GM21367 (cell line): ENCODE data around the gene PRDM16.

Experiments used
- ATAC-seq: cut with Tn5 transposase; IDR thresholded peaks from one replicate; pipeline ENCODE4 v1.9.1; 2021; ENCODE audit not compliant: unreplicated experiment

The PRDM16 gene

GRCh38 chr1:3219791-3220467 is 150.9 kb downstream of the PRDM16 start:
- ATAC-seq = no peak

DNA sequence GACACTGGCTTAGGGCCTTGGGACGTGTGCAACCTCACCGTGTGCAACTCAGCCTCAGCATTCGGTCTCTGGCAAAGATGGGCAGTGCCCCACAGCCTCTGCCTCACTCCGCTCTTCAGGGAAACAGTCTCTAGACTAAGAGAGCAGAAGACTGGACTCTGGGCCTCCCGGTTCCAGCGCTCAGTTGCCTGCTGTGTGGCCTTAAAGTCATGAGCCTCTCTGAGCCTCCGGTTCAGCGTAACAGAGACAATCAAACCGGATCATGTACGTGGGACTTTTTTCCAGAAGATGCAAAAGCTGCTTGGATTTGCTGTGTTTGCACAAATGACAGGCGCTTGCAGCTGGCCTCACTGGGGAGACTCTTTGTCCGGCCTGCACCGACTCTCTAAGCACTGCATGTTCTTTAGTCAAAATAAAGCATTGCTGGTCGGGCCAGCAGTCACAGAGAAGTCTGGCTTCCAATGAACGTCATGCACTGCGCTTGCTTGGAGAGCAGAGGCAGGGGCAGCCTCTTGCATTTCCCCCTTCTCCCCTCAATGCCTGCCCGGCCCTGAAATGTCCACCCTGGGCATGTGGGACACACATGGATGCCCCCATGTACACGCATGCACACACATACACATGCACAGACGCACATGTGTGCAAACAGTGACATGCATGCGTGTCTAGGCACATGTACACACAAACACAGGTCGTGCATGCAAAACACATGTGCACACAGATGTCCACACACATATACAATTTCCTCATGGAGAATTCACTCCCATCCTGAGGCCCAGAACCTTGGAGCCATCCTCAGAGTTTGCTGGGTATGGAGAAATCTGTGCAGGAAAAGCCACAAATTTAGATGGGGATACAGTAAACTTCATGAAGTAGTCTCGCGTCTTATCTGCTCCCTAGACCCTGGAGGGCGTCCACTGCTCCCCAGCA is 152.4 kb downstream of the PRDM16 start:
- ATAC-seq = no peak

- ATAC-seq = no peak
These were observed 153.2 kb downstream of the PRDM16 start for GRCh38 chr1:3222042-3222692.

DNA sequence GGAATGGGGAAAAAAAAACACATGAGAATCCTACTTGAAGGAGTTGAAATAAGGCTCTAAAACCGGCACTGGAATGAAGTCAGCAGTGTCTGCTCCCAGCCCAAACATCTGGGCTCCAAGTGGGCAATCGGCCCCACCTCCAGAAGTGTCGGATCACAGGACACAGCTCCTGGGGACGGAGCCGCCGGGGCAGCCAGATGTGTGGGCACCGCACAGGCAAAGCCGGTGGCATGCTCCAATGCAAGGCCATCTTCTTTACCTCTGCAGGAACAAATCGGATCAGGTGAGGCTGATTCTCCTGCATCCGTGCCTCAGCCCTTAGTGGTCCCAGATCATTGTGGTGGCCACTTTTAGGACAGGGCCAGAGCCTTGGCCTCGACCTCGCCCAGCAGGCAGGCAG is 156.7 kb downstream of the PRDM16 start:
- ATAC-seq = no peak

DNA sequence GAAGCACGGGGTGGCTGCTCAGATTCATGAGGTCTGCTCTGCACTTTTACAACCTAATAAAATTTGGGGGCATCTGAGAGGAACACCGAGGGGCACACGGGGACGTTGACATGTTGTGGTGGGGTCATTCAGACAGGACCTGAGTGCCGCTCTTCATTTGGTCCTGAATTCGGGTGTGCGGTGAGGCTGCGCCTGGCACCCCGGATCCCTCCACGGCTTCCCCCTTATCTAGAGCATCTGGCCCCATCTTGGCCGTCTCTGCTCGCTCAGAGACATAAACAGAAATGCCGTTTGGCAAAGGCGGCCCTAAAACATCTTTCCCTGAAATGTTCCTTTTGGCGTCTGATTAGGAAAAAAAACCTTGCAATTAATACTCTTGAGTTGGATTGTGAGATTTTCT is 157.2 kb downstream of the PRDM16 start:
- ATAC-seq = no peak

- no peak for ATAC-seq
These were observed 157.8 kb downstream of the PRDM16 start for GRCh38 chr1:3226701-3227350.

- no peak for ATAC-seq
These were observed 158.3 kb downstream of the PRDM16 start for GRCh38 chr1:3227351-3227704.

GRCh38 chr1:3227893-3228292 is 158.9 kb downstream of the PRDM16 start:
- ATAC-seq = no peak

- ATAC-seq = no peak
These were observed 160.2 kb downstream of the PRDM16 start for GRCh38 chr1:3229081-3229725.

DNA sequence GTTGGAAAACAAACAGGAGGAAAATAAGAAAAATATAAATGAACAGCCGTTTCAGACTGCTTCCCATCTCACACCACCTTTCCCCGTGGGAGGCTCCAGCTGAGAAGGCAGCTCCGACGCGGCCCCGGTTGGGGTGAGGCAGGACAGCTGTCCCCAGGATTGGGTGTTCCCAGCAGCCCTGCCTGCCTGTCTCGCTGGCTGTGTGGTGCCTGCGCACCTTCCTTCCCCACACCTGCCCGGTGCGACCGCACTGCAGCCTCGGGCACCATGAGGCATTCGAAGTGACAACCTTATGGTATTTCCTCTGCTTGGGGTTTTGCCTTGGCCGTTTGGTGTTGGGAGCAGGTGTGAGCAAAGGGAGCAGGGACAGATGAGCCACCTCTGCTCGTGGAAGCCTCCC is 161.6 kb downstream of the PRDM16 start:
- no peak for ATAC-seq

GRCh38 chr1:3231245-3231644 is 162.2 kb downstream of the PRDM16 start:
- no peak for ATAC-seq

- ATAC-seq = no peak
These were observed 162.8 kb downstream of the PRDM16 start for GRCh38 chr1:3231826-3232225.

GRCh38 chr1:3233031-3233430 is 164.0 kb downstream of the PRDM16 start:
- no peak for ATAC-seq

GRCh38 chr1:3233551-3233950 is 164.5 kb downstream of the PRDM16 start:
- ATAC-seq = no peak

- ATAC-seq = no peak
These were observed 165.3 kb downstream of the PRDM16 start for GRCh38 chr1:3234281-3234680.

DNA sequence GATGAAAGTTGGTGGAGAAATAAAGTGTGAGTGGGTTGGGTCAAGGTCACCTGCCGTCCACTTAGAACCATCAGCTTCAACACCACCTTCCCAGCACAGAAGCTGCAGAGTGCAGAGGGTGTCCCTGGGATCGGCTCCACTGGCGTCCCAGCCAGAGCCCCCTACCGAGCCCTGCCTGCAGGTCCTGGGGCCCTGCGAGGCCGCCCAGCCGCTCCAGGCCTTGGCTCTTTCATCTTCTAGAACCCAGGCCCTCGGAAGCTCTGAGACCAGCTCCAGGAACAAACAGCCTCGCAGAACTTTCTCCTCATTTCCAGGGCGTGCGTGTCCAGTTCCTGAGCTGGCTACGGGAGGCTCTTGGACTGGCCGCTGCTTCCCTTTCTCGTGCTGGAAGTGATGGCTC is 166.0 kb downstream of the PRDM16 start:
- ATAC-seq = no peak

DNA sequence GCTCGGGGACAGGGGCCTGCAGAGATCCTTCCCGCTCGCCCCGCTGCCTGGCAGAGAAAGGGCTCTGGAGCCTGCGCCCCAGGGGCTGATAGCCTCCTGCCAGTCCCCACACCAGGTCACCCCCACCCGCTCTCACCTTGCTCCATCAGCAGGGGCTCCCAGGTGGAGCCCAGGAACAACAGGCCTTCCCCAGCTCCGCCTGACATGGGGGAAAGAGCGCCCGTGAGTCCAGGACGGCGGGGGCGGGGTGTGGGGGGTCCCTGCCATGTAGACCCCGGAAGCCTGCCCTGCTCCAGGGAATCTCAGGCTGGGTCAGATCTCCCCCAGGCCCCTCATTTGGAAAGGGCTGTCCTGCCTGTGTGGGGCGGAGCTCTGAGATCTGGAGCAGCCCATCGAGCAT is 166.5 kb downstream of the PRDM16 start:
- no peak for ATAC-seq

DNA sequence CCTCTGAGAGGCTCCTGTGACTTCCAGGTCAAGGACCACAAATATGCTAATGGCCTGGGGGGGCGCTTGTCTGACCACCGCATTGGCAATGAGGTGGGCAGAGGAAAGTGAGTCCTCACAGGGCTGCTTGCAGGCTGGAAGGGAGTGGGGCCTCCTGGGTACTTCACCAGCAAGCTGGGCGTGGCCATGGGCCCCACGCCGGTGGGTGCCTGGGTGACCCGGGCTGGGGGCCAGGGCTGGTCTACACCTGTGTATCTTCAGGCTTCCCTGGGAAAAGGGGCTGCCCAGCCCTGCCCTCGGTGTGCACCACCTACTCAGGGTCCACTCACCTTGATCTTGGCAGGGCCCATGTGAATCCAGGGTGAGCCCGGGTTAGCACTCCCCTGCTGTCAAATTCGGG is 167.4 kb downstream of the PRDM16 start:
- no peak for ATAC-seq

DNA sequence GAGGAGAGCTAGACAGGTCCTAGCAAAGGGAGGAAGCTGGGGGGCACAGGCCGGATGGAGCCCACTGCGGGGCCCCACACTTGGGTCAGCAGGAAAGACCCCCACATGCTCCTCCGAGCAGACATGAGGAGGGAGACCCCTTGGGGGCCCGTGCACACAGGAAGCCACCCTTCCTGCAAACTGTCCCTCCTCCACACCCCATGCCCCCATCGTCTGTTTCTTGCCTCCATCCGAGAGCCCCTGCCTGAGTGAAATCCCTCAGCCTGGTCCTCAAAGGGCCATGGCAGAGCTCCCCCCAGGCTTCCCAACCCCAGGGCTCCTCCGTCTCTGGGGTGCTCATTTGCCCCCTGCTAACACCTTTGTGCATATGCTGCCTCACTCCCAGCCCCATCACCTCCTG is 168.0 kb downstream of the PRDM16 start:
- no peak for ATAC-seq

DNA sequence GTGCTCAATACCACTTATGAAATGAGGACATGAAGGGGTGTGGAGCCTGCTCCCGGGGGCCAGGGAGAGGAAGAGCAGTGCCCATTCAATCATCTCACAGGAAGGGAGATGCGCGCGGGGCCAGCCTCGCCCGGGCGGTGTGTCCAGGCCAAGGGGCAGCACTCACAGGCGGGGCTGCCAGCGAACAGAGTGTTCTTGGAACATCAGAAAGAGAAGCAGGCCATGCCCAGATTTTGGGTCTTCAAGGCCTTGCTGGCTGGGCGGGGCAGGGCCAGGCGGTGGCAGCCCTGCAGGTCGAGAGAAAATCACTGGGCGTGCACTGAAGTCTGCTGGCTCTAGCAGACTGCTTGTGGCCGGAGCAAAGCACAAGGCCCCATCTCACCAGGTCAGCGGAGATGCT is 168.6 kb downstream of the PRDM16 start:
- no peak for ATAC-seq
